Left cardiac atrium (tissue), 4 donors: ENCODE results near the gene E2F6. TPM values are rescaled to one million over a fixed set of nuclear protein-coding genes. Genes with fewer than 3 reads are reported as not detected.
"Not testable (repeated sequence)": the region's sequence is repeated elsewhere in the genome, so short reads cannot be mapped to it uniquely, and the experiment has no call there.

Experiments
- ATAC-seq, 2 donors: fragments of 200-7000 bp; cut with Tn5 transposase; one replicate each; pipeline ENCODE4 v1.9.1; 2020; ENCODE audit warnings: mild to moderate bottlenecking in 2 of 2, moderate library complexity in 2 of 2
- DNase-seq: peaks from one replicate; pipeline ENCODE4 v3.0.0-alpha.2; 2020
- intact Hi-C, 2 donors: fragments of 100-400 bp; cut with DNase I; formaldehyde crosslinking; loops; one replicate each; pipeline versions ENCODE4 v1.14.1 to v1.15.1; 2022 to 2023
- total RNA-seq, 2 donors: library from RNA; stranded (reverse); fragmentation: NEBNext Ultra II Directional; extraction: Animal tissue kit (Norgen Biotek cat#: 25700); gene quantifications; one replicate each; pipeline ENCODE4 v1.2.1, GENCODE V29; 2021
- donor health status: DM: no; HTN: yes; CAD: no.
- donor health status: DM: no; HTN: yes; CAD: no; lungs with severe emphysema.
- donor health status: DM: yes; HTN: yes; CAD: no.
- donor health status: Dilated cardiomyopathy.

The E2F6 gene
- total RNA-seq, 2 donors from 2014 or later: 11.7 to 19.5 TPM

- intact Hi-C loops, ATAC-seq, DNase-seq: not testable (repeated sequence)
Observed at GRCh38 chr2:11405074-11405406, 60.9 kb downstream of the E2F6 start.

- peak in 1 of 2 donors; percentile 33 for ATAC-seq
- DNase-seq: no peak
- intact Hi-C loops: no loop called here
Observed at GRCh38 chr2:11404376-11405073, 61.4 kb downstream of the E2F6 start.

- ATAC-seq: no peak
- DNase-seq: no peak
- intact Hi-C loops: no loop called here
Observed at GRCh38 chr2:11402436-11402835, 63.5 kb downstream of the E2F6 start.

- ATAC-seq (no peak), DNase-seq (no peak)
- intact Hi-C loops: loop anchor here in 1 of 2 donors (5.0 kb wide), 1 partner anchor 52 kb away; no protein-coding TSS in a partner anchor
Observed at GRCh38 chr2:11399438-11399762, 66.6 kb downstream of the E2F6 start.

GRCh38 chr2:11398750-11399437 is 67.1 kb downstream of the E2F6 start:
- peak; percentile 52 to 65 for ATAC-seq
- intact Hi-C loops: loop anchor here in 1 of 2 donors (5.0 kb wide), 1 partner anchor 52 kb away; no protein-coding TSS in a partner anchor
- DNase-seq: peak; percentile 58

GRCh38 chr2:11397513-11397912 is 68.4 kb downstream of the E2F6 start:
- intact Hi-C loops: loop anchor here in 1 of 2 donors (5.0 kb wide), 1 partner anchor 50 kb away; no protein-coding TSS in a partner anchor
- no peak for ATAC-seq
- DNase-seq: no peak

GRCh38 chr2:11396467-11397445 is 69.2 kb downstream of the E2F6 start:
- peak; percentile 60 to 69 for ATAC-seq
- intact Hi-C loops: loop anchor here in 1 of 2 donors (5.0 kb wide), 1 partner anchor 49 kb away; no protein-coding TSS in a partner anchor
- peak; percentile 56 for DNase-seq

GRCh38 chr2:11396021-11396420 is 69.9 kb downstream of the E2F6 start:
- ATAC-seq: no peak
- intact Hi-C loops: loop anchor here in 1 of 2 donors (5.0 kb wide), 1 partner anchor 49 kb away; no protein-coding TSS in a partner anchor
- no peak for DNase-seq

- intact Hi-C loops: loop anchor here in 1 of 2 donors (5.0 kb wide), 1 partner anchor 48 kb away; no protein-coding TSS in a partner anchor
- DNase-seq: no peak
- ATAC-seq: peak in 1 of 2 donors; percentile 35
Observed at GRCh38 chr2:11395389-11395788, 70.6 kb downstream of the E2F6 start.

Other genes with a start within 250 kb of the E2F6 start
- gene ROCK2, start 121.5 kb downstream of the E2F6 start, total RNA-seq: 10 to 100 TPM; 41.1 to 47.6 TPM
- 1 to 10 TPM; 7.2 to 9.6 TPM for gene GREB1, start 67.9 kb upstream of the E2F6 start, total RNA-seq
- under 1 TPM in 1 of 2 donors, not detected in 1; 0.24 TPM for gene NTSR2, start 204.0 kb upstream of the E2F6 start, total RNA-seq